HG02642 (cell line): Measurements from ENCODE around the gene C16orf95.

Source experiments
- ATAC-seq: cut with Tn5 transposase; IDR thresholded peaks from one replicate; pipeline ENCODE4 v1.9.1; 2021; ENCODE audit warnings: mild to moderate bottlenecking; ENCODE audit not compliant: unreplicated experiment, poor library complexity

The C16orf95 gene

GRCh38 chr16:87333581-87334331 is 16.6 kb upstream of the C16orf95 start:
- no peak for ATAC-seq

- ATAC-seq: no peak
Observed at GRCh38 chr16:87333101-87333500, 15.9 kb upstream of the C16orf95 start.

GRCh38 chr16:87332150-87332549 is 15.0 kb upstream of the C16orf95 start:
- no peak for ATAC-seq

- no peak for ATAC-seq
Observed at GRCh38 chr16:87331241-87331801, 14.1 kb upstream of the C16orf95 start.

GRCh38 chr16:87330646-87331045 is 13.5 kb upstream of the C16orf95 start:
- ATAC-seq: no peak

DNA sequence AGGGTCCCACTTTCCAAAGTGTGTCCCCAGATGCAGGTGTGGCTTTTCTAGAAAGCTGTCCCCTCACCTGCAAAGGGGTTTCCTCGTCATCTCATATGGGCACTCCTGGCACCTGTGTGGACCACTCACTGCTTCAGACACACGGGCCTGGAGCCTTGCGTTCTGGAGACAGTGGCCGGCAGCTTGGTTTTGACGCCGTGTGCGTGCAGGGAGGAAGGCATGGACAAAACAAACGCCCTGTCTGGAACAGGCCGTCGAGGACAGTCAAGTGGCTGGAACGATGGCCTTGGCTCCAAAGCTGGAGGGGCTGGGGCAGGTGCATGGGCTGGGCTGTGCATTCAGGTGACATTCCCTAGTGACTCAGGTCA is 13.0 kb upstream of the C16orf95 start:
- no peak for ATAC-seq

DNA sequence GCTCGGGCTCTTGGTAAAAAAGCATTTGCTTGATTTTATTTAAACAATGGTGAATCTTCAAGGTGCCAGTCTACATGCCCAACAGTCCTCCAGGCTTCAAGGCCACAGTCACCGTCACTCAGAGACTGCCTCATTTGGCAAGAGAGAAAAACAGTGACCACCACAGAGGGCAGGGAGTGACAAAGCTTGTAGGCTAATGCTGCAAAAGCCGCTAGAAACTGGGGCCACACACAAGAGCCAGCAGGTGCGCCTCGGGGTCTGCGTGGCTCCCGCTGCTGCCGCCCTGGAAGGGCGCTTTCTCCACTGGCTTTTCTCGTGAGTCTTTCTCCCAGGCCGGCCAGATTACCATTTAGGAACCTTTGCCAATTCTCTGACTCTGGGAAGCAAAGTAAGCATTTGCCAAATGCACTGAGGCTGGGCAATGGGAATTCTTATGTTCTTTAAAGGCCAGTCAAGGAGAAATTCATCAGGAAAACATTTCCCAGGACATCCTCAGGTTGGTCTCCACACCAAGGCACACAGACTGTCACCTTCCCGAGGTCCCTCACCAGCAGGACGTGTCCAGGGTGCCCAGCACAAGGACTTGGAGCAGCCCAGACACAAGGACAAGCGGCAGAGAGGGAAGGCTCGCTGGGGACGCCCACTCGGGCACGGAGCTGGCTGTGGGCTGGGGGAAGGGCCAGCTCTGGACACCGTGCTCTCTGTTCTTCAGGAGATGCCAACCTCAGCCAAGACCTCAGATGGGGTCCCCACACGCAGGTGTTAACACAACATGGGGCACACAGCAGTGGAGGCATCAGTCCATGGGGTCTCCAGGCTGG is 12.5 kb upstream of the C16orf95 start:
- no peak for ATAC-seq

DNA sequence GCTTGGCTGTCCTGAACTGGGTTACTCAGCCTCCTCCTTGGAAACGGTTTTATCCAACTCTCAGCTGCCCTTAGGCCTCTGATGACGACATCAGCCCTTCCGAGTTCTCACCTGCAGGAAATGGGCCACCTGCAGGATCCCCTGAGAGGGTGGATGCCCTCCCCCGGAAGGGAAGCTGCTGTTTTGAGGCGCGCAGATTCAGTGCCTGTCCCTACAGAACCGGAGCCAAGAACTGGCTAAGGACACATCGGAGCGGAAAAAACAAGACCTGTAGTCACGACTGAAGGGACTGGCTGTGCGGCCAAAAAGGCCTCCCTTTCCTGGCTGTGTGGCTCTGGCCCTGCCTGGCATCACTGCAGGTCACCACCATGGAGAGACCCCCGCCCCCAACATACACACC is 11.7 kb upstream of the C16orf95 start:
- ATAC-seq: no peak

DNA sequence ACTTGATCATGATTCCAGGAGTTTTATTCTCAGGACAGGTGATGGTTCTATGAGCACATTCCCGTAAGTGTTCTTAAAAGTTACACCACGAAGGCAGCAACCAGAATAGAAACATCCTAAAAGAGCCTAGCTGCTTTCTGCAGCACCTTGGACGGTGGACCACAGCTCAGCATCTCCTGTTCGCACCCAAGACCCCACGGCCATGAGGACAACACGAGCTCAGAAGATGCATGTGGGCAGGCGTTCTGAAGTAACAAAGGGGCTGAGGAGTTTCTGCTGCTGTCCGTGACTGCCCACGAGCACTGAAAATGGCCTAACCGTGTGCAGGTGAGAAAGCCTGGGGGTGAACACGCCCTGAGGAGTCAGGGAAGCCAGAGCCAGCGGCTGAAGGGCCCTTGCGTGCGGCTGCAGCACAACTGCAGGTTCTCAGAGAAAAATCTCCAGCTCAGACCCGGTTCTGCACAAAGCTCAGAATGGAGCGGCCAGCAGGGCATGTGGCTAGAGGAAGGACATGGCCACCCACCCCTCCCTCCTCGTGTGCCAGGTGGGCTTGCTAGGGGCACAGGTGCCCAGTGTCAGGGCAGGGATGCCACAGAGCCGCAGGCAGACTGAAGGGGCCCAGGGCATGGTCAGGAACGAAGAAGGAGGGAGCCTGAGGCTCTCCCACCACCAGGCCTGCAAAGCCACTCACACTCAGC is 10.8 kb upstream of the C16orf95 start:
- ATAC-seq: no peak

DNA sequence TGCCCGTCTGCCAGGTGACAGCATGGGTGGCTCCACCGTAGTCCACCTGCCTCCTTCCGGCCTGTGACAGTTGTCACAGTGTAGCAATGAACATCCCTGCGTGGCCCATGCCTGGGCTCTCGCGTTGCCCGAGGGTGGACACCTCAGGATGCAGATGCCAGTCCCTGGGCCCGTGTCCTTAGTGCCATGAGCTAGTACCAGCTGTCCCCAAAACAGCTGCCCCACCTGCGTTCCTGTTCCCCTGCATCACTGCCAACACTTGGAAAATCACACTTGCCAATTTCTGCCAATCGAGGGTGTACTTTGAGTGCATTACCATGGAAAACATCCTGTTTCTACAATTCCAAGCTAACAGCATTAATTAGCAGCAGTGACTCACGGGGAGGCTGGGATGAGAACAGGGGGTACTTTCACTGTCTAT is 9.0 kb upstream of the C16orf95 start:
- ATAC-seq: no peak

DNA sequence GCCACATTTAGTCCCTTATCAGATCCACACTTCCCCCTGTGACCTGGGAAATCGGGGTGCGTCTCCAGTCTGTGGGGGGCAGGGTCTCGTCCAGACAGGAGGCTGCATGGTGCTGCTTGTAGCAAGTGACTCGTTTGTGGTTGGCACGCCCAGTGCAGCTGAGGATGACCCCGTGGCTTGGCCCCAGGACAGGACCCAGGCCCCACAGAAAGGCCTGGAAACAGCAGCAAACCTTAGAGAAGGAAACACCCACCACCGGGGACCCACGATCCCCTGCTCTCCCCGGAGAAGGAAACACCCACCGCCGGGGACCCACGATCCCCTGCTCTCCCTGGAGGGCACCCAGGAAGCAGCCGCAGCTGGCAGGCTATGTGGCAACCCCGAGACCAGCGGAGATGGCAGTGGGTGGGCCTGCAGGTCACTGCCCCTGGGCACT is 8.2 kb upstream of the C16orf95 start:
- ATAC-seq: no peak

- no peak for ATAC-seq
Observed at GRCh38 chr16:87324411-87325275, 7.5 kb upstream of the C16orf95 start.

DNA sequence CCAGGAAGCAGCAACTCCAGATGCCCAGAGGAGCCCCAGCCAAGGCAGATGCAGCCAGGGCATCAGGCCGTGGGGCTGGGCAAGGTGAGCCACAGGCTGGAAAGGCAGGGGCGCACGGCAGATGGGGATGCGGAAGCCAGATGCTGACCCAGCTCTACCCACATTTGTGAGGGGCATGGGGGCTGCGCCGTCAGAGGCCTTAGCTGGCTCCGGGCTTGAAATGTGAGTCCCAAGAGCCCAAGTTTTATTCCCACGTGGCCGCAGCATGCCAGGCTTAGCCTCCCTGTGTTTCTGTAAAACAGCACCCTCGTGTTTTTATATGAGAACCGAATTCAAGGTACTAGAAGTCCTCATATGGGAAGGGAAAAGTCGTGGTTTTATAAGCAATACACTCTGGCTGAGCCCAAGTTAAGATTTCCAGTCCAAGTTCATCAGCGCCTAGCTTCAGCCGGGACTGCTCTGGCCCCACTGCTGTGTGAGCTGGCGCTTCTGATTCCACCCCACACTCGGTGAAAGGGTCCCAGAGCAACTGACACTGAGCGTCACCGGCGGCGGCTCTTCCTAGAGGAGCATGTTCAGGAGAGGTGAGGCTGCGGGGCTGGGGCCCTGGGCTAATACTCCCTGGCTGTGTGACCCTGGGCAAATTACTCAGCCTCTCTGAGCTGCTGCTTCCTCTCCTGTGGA is 6.7 kb upstream of the C16orf95 start:
- no peak for ATAC-seq

DNA sequence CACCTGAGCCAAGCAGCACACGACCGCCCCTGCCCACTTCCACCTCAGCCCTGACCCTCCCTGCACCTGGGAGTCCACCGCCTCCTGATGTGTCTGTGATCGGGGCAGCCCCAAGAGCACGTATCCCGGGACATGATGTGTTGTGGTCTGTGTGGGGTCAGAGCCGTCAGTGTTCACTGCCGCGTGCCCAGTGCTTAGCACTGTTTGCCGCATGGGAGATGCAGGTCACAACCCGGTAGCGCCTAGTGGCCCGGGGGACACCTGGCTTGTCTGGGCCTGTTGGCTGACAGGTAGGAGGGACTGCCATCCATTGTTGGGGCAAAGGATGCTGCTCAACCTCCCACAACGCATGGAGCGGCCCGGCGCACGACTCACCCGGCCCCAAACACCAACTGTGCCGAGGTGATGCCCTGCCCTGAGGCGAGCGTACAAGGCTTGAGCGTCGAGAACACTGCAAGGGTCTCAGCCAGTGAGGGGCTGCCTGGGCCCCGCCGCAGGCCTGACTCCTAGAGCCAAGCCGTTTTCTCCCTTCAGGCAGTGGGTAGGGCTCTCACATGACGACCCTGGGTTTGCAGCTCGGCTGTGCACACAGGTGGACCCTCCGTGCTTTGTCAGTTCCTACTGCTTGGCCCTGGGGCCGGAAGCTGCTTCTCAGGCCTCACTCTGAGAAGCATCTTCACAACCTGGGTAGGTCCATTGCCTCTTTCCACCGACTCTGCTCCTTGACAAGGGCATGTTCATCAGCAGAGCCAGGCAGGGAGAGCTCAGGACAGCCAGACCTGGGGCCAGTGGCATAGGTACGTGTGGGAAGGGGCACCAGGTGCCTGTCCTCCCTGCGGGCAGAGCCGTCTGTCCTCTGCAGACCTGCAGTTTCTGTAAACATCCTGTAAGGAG is 5.9 kb upstream of the C16orf95 start:
- no peak for ATAC-seq

GRCh38 chr16:87322360-87322759 is 5.2 kb upstream of the C16orf95 start:
- ATAC-seq: no peak

GRCh38 chr16:87321336-87322107 is 4.3 kb upstream of the C16orf95 start:
- no peak for ATAC-seq

DNA sequence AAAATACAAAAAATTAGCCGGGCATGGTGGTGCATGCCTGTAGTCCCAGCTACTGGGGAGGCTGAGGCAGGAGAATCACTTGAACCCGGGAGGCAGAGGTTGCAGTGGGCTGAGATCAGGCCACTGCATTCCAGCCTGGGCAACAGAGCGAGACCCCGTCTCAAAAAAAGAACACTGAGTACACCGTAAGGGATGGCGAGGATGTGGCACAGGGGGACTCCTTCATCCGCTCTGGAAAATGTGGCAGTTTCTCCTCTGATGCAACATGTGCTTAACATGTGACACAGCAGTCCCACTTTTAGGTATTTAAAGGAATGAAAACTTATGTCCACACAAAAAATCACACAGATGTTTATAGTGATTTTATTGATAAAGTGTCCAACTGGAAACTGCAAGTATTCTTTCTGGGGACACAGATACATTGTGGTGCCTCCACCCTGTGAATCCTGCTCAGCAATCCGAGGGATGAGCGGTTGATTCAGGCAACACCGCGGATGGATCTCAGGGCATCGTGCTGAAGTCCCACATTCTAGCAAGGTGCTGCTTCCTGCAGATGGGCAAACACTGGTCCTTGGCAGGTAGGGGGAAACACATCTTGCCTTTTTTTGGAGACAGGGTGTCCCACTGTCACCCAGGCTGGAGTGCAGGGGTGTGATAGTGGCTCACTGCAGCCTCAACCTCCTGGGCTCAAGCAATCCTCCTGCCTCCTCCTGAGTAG is 3.5 kb upstream of the C16orf95 start:
- no peak for ATAC-seq
